H1 (cell line): ENCODE measurements around the gene OPN5. TPM values are rescaled to one million over a fixed set of nuclear protein-coding genes. Genes with fewer than 3 reads are reported as not detected.

ENCODE experiments used
- POLR2A ChIP-seq, 2 experiments: IDR thresholded peaks; 1 replicate in 1 of 2; 2 replicates in 1 of 2; pipeline ENCODE4 v1.6.1; 2011; ENCODE audit warnings: low read depth in 2 of 2, low read length in 2 of 2, mild to moderate bottlenecking in 2 of 2; ENCODE audit errors: control extremely low read depth in 1 of 2
- POLR2AphosphoS5 ChIP-seq: IDR thresholded peaks from 2 replicates; pipeline ENCODE4 v1.6.1; 2011; ENCODE audit warnings: low read depth, low read length
- SIRT6 ChIP-seq: IDR thresholded peaks from one replicate; pipeline ENCODE4 v1.7.1; 2012; ENCODE audit warnings: low read length, inconsistent platforms
- SP1 ChIP-seq: IDR thresholded peaks from 2 replicates; pipeline ENCODE4 v1.6.1; 2011; ENCODE audit warnings: low read depth, low read length
- TAF1 ChIP-seq: IDR thresholded peaks from 2 replicates; pipeline ENCODE4 v1.6.1; 2011; ENCODE audit warnings: mild to moderate bottlenecking, low read depth, low read length
- polyA plus RNA-seq, 7 experiments: library from polyadenylated mRNA; depleted of rRNA in 3 of 7; stranded (reverse) in 5 of 7; unstranded in 2 of 7; fragments of >200 nt in 5 of 7; fragments of 200-250 nt in 2 of 7; gene quantifications; 1 replicate in 5 of 7; 2 replicates in 1 of 7; 4 replicates in 1 of 7; pipeline versions ENCODE4 v1.2.1 to v1.2.3, GENCODE V29; 2011 to 2013; ENCODE audit warnings: missing spikeins in 2 of 7, mixed read lengths in 2 of 7
- total RNA-seq: library from RNA; stranded (reverse); fragmentation: NEBNext Ultra II Directional; extraction: Animal tissue kit (Norgen Biotek cat#: 25700); gene quantifications from 2 replicates; pipeline ENCODE4 v1.2.1, GENCODE V29; 2021

Gene OPN5
- total and polyA plus RNA-seq, 2 of the 8 experiments (the other 6 are each of a cell fraction or from before 2014, with no cell fraction given) = not detected

- TF ChIP-seq POLR2AphosphoS5 (no peak), TAF1 (no peak), POLR2A (IDR thresholded peaks at IDR 0.05; ENCODE audit: control extremely low read depth in 1 of 2, low read depth in 2 of 2, low read length in 2 of 2) (no peak), SP1 (no peak), SIRT6 (no peak)
Measured at GRCh38 chr6:47836639-47837038, 54.8 kb downstream of the OPN5 start (continued).
